GM12873 (cell line): Measurements from ENCODE around the gene ACOT12.

Experiments used
- TF ChIP-seq, protein P1 (sequence below): IDR thresholded peaks from 2 replicates; pipeline ENCODE4 v1.5.1; 2012; ENCODE audit warnings: low read depth, mild to moderate bottlenecking, moderate library complexity, low read length, control low read depth; ENCODE audit not compliant: insufficient read depth; ENCODE audit errors: missing control alignments

ACOT12 gene

DNA sequence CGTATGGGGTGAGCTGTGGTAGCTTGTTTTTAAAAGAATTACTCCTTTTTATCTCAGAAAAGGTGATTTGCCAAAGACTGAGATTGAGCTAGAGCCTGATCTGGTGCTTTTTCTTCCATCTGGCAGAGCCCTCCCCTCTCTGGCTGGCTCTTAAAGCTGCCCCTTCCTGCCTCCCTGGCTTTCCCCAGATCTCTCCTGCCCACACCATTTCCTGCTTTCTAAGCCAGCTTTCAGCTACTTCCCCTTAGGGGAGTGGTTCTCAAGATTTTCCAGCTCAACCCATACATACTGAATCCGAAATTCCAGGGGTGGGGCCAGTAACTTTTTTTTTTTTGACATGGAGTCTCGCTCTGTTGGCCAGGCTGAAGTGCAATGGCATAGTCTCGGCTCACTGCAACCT lies 4.8 kb upstream of the ACOT12 start:
- TF ChIP-seq, protein P1, sequence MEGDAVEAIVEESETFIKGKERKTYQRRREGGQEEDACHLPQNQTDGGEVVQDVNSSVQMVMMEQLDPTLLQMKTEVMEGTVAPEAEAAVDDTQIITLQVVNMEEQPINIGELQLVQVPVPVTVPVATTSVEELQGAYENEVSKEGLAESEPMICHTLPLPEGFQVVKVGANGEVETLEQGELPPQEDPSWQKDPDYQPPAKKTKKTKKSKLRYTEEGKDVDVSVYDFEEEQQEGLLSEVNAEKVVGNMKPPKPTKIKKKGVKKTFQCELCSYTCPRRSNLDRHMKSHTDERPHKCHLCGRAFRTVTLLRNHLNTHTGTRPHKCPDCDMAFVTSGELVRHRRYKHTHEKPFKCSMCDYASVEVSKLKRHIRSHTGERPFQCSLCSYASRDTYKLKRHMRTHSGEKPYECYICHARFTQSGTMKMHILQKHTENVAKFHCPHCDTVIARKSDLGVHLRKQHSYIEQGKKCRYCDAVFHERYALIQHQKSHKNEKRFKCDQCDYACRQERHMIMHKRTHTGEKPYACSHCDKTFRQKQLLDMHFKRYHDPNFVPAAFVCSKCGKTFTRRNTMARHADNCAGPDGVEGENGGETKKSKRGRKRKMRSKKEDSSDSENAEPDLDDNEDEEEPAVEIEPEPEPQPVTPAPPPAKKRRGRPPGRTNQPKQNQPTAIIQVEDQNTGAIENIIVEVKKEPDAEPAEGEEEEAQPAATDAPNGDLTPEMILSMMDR, result no peak

DNA sequence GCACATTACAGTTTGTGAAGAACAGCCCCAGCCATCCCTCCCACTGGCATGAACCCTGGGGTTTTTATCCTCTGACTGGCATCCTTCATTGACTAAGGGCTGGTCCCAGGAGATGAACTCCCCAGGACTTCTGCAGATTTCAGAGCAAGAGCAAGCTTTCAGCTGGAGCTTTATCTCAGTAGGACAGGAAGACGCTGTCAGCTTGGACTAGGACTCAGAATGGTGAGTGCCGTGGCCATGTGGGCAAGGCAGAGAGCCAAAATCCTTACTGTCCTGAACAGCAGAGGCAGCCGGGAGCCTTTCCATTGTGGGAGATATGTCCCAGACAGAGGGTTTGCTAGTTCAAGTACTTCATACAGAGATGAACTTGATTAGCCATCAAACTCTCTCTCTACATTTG lies 3.2 kb upstream of the ACOT12 start:
- TF ChIP-seq, protein P1, result no peak

DNA sequence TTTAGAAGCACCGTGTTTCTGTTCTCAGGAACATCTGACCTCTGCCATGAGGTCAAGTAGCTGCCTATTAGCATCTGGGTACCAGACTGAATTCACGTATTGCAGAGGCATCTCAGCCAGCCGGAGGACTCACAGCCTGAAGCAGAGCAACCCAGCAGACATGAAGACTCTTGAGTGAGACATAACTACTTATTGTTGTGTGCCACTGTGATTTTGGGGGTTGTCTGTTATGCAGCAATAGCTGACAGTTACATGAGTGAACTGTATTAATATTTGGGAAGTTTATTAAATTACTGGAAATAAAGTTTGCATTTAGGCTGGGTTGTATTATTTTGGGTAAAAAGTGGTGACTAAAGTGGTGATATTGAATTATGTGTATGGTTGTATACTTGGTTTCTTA lies 1.3 kb upstream of the ACOT12 start:
- TF ChIP-seq, protein P1, result no peak

DNA sequence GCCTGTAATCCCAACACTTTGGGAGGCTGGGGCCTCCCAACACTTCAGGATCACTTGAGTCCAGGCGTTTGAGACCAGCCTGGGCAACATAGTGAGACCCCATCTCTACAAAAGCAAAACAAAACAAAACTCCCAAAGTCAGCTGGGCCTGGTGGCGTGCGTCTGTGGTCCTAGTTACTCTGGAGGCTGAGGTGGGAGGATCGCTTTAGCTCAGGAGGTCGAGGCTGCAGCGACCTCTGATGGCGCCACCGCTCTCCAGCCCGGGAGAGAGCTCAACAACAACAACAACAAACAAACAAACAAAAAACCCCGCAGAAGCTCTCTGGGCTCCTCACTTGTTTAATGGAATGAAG lies 528 bp downstream of the ACOT12 start:
- TF ChIP-seq, protein P1, result no peak

DNA sequence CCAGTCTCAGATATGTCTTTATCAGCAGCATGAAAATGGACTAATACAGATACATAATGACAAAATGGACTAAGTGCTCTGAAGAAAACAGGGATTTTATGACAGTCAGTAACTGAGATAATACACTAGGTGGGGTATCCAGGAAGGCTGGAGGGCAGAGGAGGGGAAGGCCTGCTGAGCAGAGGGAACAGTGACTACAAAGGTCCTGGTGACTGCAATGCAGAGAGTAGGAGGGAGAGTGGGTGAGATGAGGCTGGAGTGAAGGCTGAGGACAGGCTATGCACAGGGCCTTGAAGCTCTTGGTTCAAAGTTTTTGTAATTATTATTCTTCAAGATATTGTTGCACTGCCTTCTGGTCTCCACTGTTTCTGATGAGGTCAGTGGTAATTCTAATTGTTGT lies 4.9 kb downstream of the ACOT12 start:
- TF ChIP-seq, protein P1, result no peak

DNA sequence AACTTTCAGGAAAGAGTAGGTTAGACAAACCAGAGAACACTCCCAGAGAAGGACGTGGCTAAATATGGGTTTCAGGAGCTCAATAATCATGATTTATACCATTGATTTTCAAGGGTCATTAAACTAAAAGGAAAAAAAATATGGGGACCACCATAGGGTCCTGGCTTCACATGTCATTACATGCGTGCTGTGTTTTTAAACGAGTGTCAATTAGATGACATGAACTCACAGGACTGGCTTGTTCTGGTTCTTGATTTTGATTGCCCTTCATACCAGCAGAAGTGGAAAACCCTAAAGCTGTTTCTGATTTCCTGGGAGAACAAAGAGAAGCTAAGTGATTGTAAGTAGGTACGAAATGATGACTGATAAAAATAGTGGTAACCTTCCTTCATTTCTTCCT lies 5.8 kb downstream of the ACOT12 start:
- TF ChIP-seq, protein P1, result no peak

DNA sequence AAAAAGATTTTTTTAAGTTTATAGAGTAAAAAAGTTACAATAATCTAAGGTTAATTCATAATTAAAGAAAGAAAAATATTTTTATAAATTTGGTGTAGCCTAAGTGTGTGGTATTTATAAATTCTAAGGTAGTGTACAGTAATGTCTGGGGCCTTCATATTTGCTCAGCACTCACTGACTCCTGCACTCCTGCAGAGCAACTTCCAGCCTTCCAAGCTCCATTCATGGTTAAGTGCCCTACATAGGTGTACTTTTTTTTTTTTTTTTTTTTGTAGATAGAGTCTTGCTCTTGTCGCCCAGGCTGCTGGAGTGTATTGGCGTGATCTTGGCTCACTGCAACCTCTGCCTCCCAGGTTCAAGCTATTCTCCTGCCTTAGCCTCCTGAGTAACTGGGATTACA lies 10.1 kb downstream of the ACOT12 start:
- TF ChIP-seq, protein P1, result no peak
